CD4-positive, alpha-beta T cell (primary cell): Measurements from ENCODE around the gene CBX4. TPM values are rescaled to one million over a fixed set of nuclear protein-coding genes. Genes with fewer than 3 reads are reported as not detected.

Experiments
- ATAC-seq: fragments of 200-7000 bp; cut with Tn5 transposase; one replicate; pipeline ENCODE4 v1.10.0; 2022; ENCODE audit warnings: mild to moderate bottlenecking; ENCODE audit not compliant: poor library complexity
- CTCF ChIA-PET: fragments of 350-600 bp; sonication (Branson Sonifier 250); formaldehyde crosslinking; loops from one replicate; lab custom pipeline; 2021; ENCODE audit warnings: antibody characterized with exemption, inconsistent platforms; lab: Charles Lee
- POLR2A ChIA-PET: fragments of 350-600 bp; sonication (Branson Sonifier 250); formaldehyde crosslinking; loops from one replicate; lab custom pipeline; 2021; ENCODE audit warnings: antibody characterized with exemption, inconsistent platforms; lab: Charles Lee
- DNase-seq, 14 experiments: peaks; one replicate each; pipeline ENCODE4 v3.0.0-alpha.2; 2013 to 2020; ENCODE audit warnings: mixed read lengths in 2 of 14
- H3K27ac ChIP-seq, 2 donors: one replicate each; pipeline versions ENCODE4 v1.5.1 to v1.7.0; 2013; ENCODE audit warnings: low read length in 2 of 2, low read depth in 1 of 2, mild to moderate bottlenecking in 1 of 2
- H3K27me3 ChIP-seq, 2 experiments: 1 replicate in 1 of 2; 2 replicates in 1 of 2; pipeline versions ENCODE4 v1.6.1 to v1.7.0; 2013; ENCODE audit warnings: low read length in 2 of 2, control low read depth in 1 of 2, mild to moderate bottlenecking in 1 of 2, moderate library complexity in 1 of 2; ENCODE audit not compliant: insufficient read depth in 2 of 2, control insufficient read depth in 1 of 2
- H3K36me3 ChIP-seq: one replicate; pipeline ENCODE4 v1.6.1; 2013; ENCODE audit warnings: low read length, control low read depth; ENCODE audit not compliant: insufficient read depth
- H3K4me1 ChIP-seq: one replicate; pipeline ENCODE4 v1.6.1; 2013; ENCODE audit warnings: low read length, control low read depth; ENCODE audit not compliant: insufficient read depth
- H3K4me3 ChIP-seq: one replicate; pipeline ENCODE4 v1.5.1; 2013; ENCODE audit warnings: mild to moderate bottlenecking, low read length, moderate library complexity
- H3K9me3 ChIP-seq, 2 experiments: 1 replicate in 1 of 2; 2 replicates in 1 of 2; pipeline versions ENCODE4 v1.6.1 to v1.7.0; 2013; ENCODE audit warnings: low read length in 2 of 2, mild to moderate bottlenecking in 2 of 2, control low read depth in 1 of 2, moderate library complexity in 1 of 2; ENCODE audit not compliant: control insufficient read depth in 1 of 2, insufficient read depth in 1 of 2
- H3K27ac Mint-ChIP-seq: one replicate; pipeline ENCODE4 v1.8.0; 2020; ENCODE audit warnings: mixed read lengths
- H3K27me3 Mint-ChIP-seq: one replicate; pipeline ENCODE4 v1.8.0; 2021; ENCODE audit warnings: mixed read lengths
- H3K36me3 Mint-ChIP-seq: one replicate; pipeline ENCODE4 v1.8.0; 2021; ENCODE audit warnings: low read depth, mixed read lengths
- H3K4me1 Mint-ChIP-seq: one replicate; pipeline ENCODE4 v1.8.0; 2021; ENCODE audit warnings: low read depth, mixed read lengths
- H3K4me3 Mint-ChIP-seq: one replicate; pipeline ENCODE4 v1.8.0; 2020; ENCODE audit warnings: mild to moderate bottlenecking, mixed read lengths
- H3K9me3 Mint-ChIP-seq: one replicate; pipeline ENCODE4 v1.8.0; 2020; ENCODE audit warnings: mixed read lengths
- CTCF ChIP-seq: fragments of 200-600 bp; IDR thresholded peaks from one replicate; pipeline ENCODE4 v1.8.0; 2022; ENCODE audit warnings: antibody characterized with exemption, mild to moderate bottlenecking
- intact Hi-C, 2 experiments: fragments of 100-400 bp; cut with DNase I in 1 of 2; cut with micrococcal nuclease in 1 of 2; formaldehyde crosslinking; loops; one replicate each; pipeline versions ENCODE4 v1.15.1 to v1.9.0; 2023 to 2025; cut with DNase I, micrococcal nuclease
- total RNA-seq, 174 experiments: library from RNA in 2 of 174; stranded (reverse) in 2 of 174; gene quantifications; one replicate each; pipeline ENCODE4 v1.2.3 and lab custom pipeline; 2021 to 2026

Gene CBX4
- total RNA-seq, 2 experiments from 2014 or later = 196 to 202 TPM

GRCh38 chr17:79806863-79807720, 32.1 kb downstream of the CBX4 start:
- intact Hi-C loops = no loop called here

GRCh38 chr17:79806446-79806760, 32.8 kb downstream of the CBX4 start:
- no peaks in the 10 kb centered on the region for H3K9me3 Mint-ChIP-seq
- peaks cover 41% of the 10 kb centered on the region for H3K4me1 Mint-ChIP-seq
- no peak for ATAC-seq
- H3K4me3 Mint-ChIP-seq = no peak overlapping the region
- H3K27me3 Mint-ChIP-seq = peaks cover 91% of the 10 kb centered on the region
- no peak overlapping the region for H3K27ac Mint-ChIP-seq
- no peak for DNase-seq
- Histone ChIP-seq H3K4me3 (no peak overlapping the region), H3K4me1 (peaks cover 67% of the 10 kb centered on the region), H3K27me3 (peaks cover 91 to 92% of the 10 kb centered on the region in 2 experiments), H3K36me3 (no peaks in the 10 kb centered on the region), H3K9me3 (peaks cover 0 to 67% of the 10 kb centered on the region in 2 experiments), H3K27ac (no peak overlapping the region)
- CTCF ChIA-PET = no interaction called here
- H3K36me3 Mint-ChIP-seq = peaks cover 4% of the 10 kb centered on the region
- TF ChIP-seq CTCF = no peak
- POLR2A ChIA-PET = interaction anchor here (1.8 kb wide), 1 partner anchor 9 kb away, joined by 10 read pairs; the partner anchor contains the start of gene CBX8
- intact Hi-C loops = no loop called here

More at GRCh38 chr17:79806863-79807720, 32.1 kb downstream of the CBX4 start:
- ChIA-PET POLR2A (interaction anchor here (1.8 to 2.6 kb wide), 3 partner anchors 10 to 32 kb away, joined by 10 to 13 read pairs (median 11); partner anchors contain the start of genes CBX4 and CBX8), CTCF (interaction anchor here (1.5 kb wide), 1 partner anchor 9 kb away, joined by 4 read pairs; no protein-coding TSS in a partner anchor)
- Mint-ChIP-seq H3K4me3 (no peak overlapping the region), H3K27me3 (peaks cover 91% of the 10 kb centered on the region), H3K4me1 (peaks cover 42% of the 10 kb centered on the region), H3K27ac (no peak overlapping the region), H3K9me3 (no peaks in the 10 kb centered on the region), H3K36me3 (peaks cover 4% of the 10 kb centered on the region)
- Histone ChIP-seq H3K27me3 (peaks cover 91 to 92% of the 10 kb centered on the region in 2 experiments), H3K4me3 (no peak overlapping the region), H3K4me1 (peaks cover 67% of the 10 kb centered on the region), H3K36me3 (no peaks in the 10 kb centered on the region), H3K9me3 (peaks cover 0 to 68% of the 10 kb centered on the region in 2 experiments), H3K27ac (no peak overlapping the region)
- no peak for TF ChIP-seq CTCF
- no peak for DNase-seq
- no peak for ATAC-seq

GRCh38 chr17:79804856-79805696, 34.2 kb downstream of the CBX4 start:
- intact Hi-C loops = no loop called here

More at GRCh38 chr17:79804856-79805696, 34.2 kb downstream of the CBX4 start:
- Histone ChIP-seq H3K4me3 (no peak overlapping the region), H3K27me3 (peaks cover 94% of the 10 kb centered on the region in 2 experiments), H3K4me1 (peaks cover 68% of the 10 kb centered on the region), H3K27ac (no peak overlapping the region), H3K9me3 (peaks cover 0 to 68% of the 10 kb centered on the region in 2 experiments), H3K36me3 (no peaks in the 10 kb centered on the region)
- H3K27me3 Mint-ChIP-seq = peaks cover 90% of the 10 kb centered on the region
- H3K27ac Mint-ChIP-seq = peak overlapping the region; percentile 62
- ChIA-PET CTCF (interaction anchor here (0.9 to 1.1 kb wide), 2 partner anchors 34 to 35 kb away, joined by 3 read pairs; partner anchors contain the start of gene CBX4), POLR2A (interaction anchor here (1.1 to 10.2 kb wide), 5 partner anchors 7 to 192 kb away, joined by 3 to 127 read pairs (median 8); partner anchors contain the start of genes CBX4 and CBX8)
- H3K4me1 Mint-ChIP-seq = peaks cover 43% of the 10 kb centered on the region
- DNase-seq (peak in 1 of 14 experiments; percentile 28), ATAC-seq (no peak)
- H3K4me3 Mint-ChIP-seq = peak overlapping the region; percentile 76
- H3K9me3 Mint-ChIP-seq = no peaks in the 10 kb centered on the region
- no peak for TF ChIP-seq CTCF
- H3K36me3 Mint-ChIP-seq = peaks cover 4% of the 10 kb centered on the region
